HepG2 (cell line): Measurements from ENCODE around the gene NAT14. TPM values are rescaled to one million over a fixed set of nuclear protein-coding genes. Genes with fewer than 3 reads are reported as not detected.

ENCODE experiments used
- AFF4 ChIP-seq: sonication (generic); formaldehyde crosslinking; IDR thresholded peaks from 2 replicates; pipeline ENCODE4 v1.4.0; 2020; ENCODE audit warnings: missing genetic modification reagents
- EEA1 ChIP-seq: sonication (generic); formaldehyde crosslinking; IDR thresholded peaks from 2 replicates; pipeline ENCODE4 v1.5.1; 2020; ENCODE audit warnings: mild to moderate bottlenecking, missing genetic modification reagents, borderline replicate concordance
- HMGXB4 ChIP-seq, 2 experiments: sonication (generic) in 1 of 2; formaldehyde crosslinking in 1 of 2; IDR thresholded peaks; 2 replicates each; pipeline versions ENCODE4 v1.4.0 to v1.6.1; 2018 to 2020; ENCODE audit warnings: missing genetic modification reagents in 2 of 2, borderline replicate concordance in 1 of 2, low read depth in 1 of 2, mild to moderate bottlenecking in 1 of 2, missing biosample characterization in 1 of 2
- LCORL ChIP-seq, 2 experiments: fragments of 450-650 bp in 1 of 2; sonication (generic) in 1 of 2; formaldehyde crosslinking in 1 of 2; IDR thresholded peaks; 2 replicates each; pipeline versions ENCODE4 v1.5.0 to v1.6.1; 2017 to 2020; ENCODE audit warnings: antibody characterized with exemption in 1 of 2, missing genetic modification reagents in 1 of 2
- MAFK ChIP-seq, 2 experiments: IDR thresholded peaks in 1 of 2; conservative IDR thresholded peaks in 1 of 2; 2 replicates each; pipeline ENCODE4 v1.6.1; 2011; ENCODE audit warnings: improper control_type of control experiment in 2 of 2, low read length in 2 of 2
- NR3C1 ChIP-seq: sonication (generic); formaldehyde crosslinking; IDR thresholded peaks from 2 replicates; pipeline ENCODE4 v1.4.0; 2020; ENCODE audit warnings: missing genetic modification reagents
- ZMYM2 ChIP-seq: sonication (generic); formaldehyde crosslinking; IDR thresholded peaks from 2 replicates; pipeline ENCODE4 v1.8.0; 2022; ENCODE audit warnings: mild to moderate bottlenecking, missing genetic modification reagents
- ZNF839 ChIP-seq: sonication (generic); formaldehyde crosslinking; IDR thresholded peaks from 2 replicates; pipeline ENCODE4 v1.4.0; 2020; ENCODE audit warnings: missing genetic modification reagents, mild to moderate bottlenecking, borderline replicate concordance
- ZSCAN30 ChIP-seq: sonication (generic); formaldehyde crosslinking; IDR thresholded peaks from 2 replicates; pipeline ENCODE4 v1.5.0; 2020; ENCODE audit warnings: mild to moderate bottlenecking, missing genetic modification reagents
- polyA plus RNA-seq, 8 experiments: library from polyadenylated mRNA; depleted of rRNA in 3 of 8; stranded (reverse) in 7 of 8; unstranded in 1 of 8; fragments of >200 nt; fragmentation: Illumina TruSeq in 4 of 8; extraction: Trizol in 4 of 8; gene quantifications; 2 replicates each; pipeline versions ENCODE4 v1.2.1 to v1.2.3, GENCODE V29; 2011 to 2016; ENCODE audit warnings: low read depth in 4 of 8, missing spikeins in 1 of 8, mixed read lengths in 1 of 8; ENCODE audit not compliant: insufficient read depth in 1 of 8
- total RNA-seq, 5 experiments: library from RNA; depleted of rRNA; stranded (reverse); fragments of >200 nt; fragmentation: Illumina TruSeq; extraction: Trizol; gene quantifications; 2 replicates each; pipeline ENCODE4 v1.2.3, GENCODE V29; 2016; ENCODE audit warnings: low read depth in 1 of 5

Gene NAT14
- total and polyA plus RNA-seq, 2 of the 13 experiments (the other 11 are each of a cell fraction or from before 2014, with no cell fraction given): 20.7 to 22.3 TPM

- TF ChIP-seq HMGXB4 (CRISPR knock-in tag; IDR thresholded peaks at IDR 0.05; ENCODE audit: borderline replicate concordance in 1 of 2, low read depth in 1 of 2): no peak
- no peak for TF ChIP-seq NR3C1 (CRISPR knock-in tag)
- TF ChIP-seq ZMYM2 (CRISPR knock-in tag): no peak
- TF ChIP-seq EEA1 (CRISPR knock-in tag): no peak
- no peak for TF ChIP-seq LCORL (IDR thresholded peaks at IDR 0.05)
- TF ChIP-seq LCORL (CRISPR knock-in tag; IDR thresholded peaks at IDR 0.05): no peak
- no peak for TF ChIP-seq ZSCAN30
- TF ChIP-seq ZNF839: no peak
- no peak for TF ChIP-seq AFF4 (CRISPR knock-in tag)
- no peak for TF ChIP-seq MAFK (conservative IDR thresholded peaks at IDR 0.05 in 1 of 2, IDR thresholded peaks at IDR 0.05 in 1 of 2; ENCODE audit: low read length in 2 of 2)
Measured at GRCh38 chr19:55492362-55492944, 7.5 kb downstream of the NAT14 start (continued).
